Muscle layer of colon (tissue), 2 donors: ENCODE data around the gene LRRC8E.

ENCODE experiments used
- H3K27ac ChIP-seq: one replicate; pipeline ENCODE4 v1.7.0; 2013; ENCODE audit warnings: low read depth, mild to moderate bottlenecking, low read length, moderate library complexity
- H3K27me3 ChIP-seq, 2 donors: one replicate each; pipeline ENCODE4 v1.7.0; 2013; ENCODE audit warnings: low read length in 2 of 2, mild to moderate bottlenecking in 2 of 2; ENCODE audit not compliant: insufficient read depth in 2 of 2, control insufficient read depth in 1 of 2
- H3K36me3 ChIP-seq: one replicate; pipeline ENCODE4 v1.7.0; 2013; ENCODE audit warnings: mild to moderate bottlenecking, low read length; ENCODE audit not compliant: insufficient read depth
- H3K4me1 ChIP-seq: one replicate; pipeline ENCODE4 v1.7.0; 2013; ENCODE audit warnings: mild to moderate bottlenecking, low read length; ENCODE audit not compliant: insufficient read depth
- H3K4me3 ChIP-seq, 2 donors: one replicate each; pipeline ENCODE4 v1.7.0; 2013; ENCODE audit warnings: low read length in 2 of 2, low read depth in 1 of 2, mild to moderate bottlenecking in 1 of 2, moderate library complexity in 1 of 2
- H3K9ac ChIP-seq: one replicate; pipeline ENCODE4 v1.7.0; 2013; ENCODE audit warnings: low read length
- H3K9me3 ChIP-seq: one replicate; pipeline ENCODE4 v1.7.0; 2013; ENCODE audit warnings: mild to moderate bottlenecking, low read length
- donor health status: abdominal sarcoma.
- donor health status: Adenocarcinoma of cecum.

LRRC8E gene

DNA sequence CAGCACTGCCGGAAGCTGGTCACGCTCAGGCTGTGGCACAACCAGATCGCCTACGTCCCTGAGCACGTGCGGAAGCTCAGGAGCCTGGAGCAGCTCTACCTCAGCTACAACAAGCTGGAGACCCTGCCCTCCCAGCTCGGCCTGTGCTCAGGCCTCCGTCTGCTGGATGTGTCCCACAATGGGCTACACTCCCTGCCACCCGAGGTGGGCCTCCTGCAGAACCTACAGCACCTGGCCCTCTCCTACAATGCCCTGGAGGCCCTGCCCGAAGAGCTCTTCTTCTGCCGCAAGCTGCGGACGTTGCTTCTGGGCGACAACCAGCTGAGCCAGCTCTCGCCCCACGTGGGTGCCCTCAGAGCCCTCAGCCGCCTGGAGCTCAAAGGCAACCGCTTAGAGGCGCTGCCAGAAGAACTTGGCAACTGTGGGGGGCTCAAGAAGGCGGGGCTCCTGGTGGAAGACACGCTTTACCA, 12.1 kb downstream of the LRRC8E start:
- H3K9me3 ChIP-seq: no peaks in the 10 kb centered on the region
- no peak overlapping the region for H3K4me3 ChIP-seq
- H3K27ac ChIP-seq: no peak overlapping the region
- peaks cover 22% of the 10 kb centered on the region for H3K4me1 ChIP-seq
- no peaks in the 10 kb centered on the region for H3K27me3 ChIP-seq
- H3K36me3 ChIP-seq: no peaks in the 10 kb centered on the region
- no peak overlapping the region for H3K9ac ChIP-seq

DNA sequence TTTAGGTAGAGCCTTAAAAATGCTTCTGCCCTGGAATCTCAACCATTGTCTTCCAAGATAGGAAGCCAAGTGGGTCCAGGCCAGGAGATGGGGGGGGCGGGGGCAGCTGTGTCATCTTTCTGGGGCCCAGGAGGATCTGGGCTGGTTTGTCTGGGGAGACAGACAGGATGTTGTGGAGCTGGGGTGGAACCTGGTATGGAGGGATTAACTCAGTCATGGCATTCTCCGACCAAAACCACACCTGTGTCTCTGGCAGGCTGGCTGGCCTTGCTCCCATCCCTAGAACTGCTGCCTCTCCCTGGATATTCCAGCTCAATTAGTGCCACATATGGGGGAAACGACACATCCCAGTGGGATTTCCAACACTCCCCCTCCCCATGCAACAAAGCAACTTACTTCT, 12.6 kb downstream of the LRRC8E start:
- Histone ChIP-seq H3K27me3 (no peaks in the 10 kb centered on the region), H3K9me3 (no peaks in the 10 kb centered on the region), H3K36me3 (no peaks in the 10 kb centered on the region), H3K4me1 (peaks cover 27% of the 10 kb centered on the region), H3K27ac (no peak overlapping the region), H3K4me3 (no peak overlapping the region), H3K9ac (no peak overlapping the region)

DNA sequence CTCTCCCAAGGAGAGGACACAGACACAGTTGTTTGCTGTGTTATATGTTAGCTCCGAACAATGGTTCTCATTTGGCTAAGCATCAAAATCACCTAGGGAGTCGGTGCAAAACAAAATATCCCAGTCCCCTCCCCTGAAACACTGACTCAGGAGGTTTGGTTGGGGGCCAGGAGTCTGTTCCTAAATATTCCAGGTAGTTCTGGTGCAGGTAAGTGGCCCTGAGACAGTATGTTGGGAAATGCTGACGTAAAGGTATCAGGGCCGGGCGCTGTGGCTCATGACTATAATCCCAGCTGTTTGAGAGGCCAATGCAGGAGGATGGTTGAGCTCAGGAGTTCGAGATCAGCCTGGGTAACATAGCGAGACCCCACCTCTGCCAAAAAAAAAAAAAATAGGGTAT, 13.0 kb downstream of the LRRC8E start:
- no peak overlapping the region for H3K9ac ChIP-seq
- no peaks in the 10 kb centered on the region for H3K9me3 ChIP-seq
- H3K27ac ChIP-seq: no peak overlapping the region
- H3K4me1 ChIP-seq: peaks cover 30% of the 10 kb centered on the region
- no peaks in the 10 kb centered on the region for H3K27me3 ChIP-seq
- H3K36me3 ChIP-seq: no peaks in the 10 kb centered on the region
- no peak overlapping the region for H3K4me3 ChIP-seq

DNA sequence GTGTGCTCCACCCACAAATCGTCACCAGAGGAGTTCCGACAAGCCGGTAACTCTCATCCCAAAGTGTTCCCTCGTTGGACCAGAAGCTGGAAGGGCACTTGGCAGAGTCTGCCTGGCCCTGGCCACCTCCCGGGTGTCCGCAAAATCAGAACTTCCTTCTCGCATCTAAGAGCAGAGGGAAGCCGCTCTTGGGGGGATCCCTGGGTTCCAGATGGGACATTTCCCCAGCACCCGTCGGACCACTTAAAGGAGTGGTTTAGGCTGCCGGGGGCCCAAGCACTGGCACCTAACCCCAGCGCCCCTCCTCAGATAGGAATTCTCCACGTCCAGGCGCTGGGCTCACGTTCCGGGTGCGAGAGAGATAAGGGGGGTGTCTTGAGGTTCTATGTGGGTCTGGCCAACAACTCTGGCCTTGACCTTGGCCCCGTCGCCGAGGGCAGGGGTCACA, 14.5 kb downstream of the LRRC8E start:
- Histone ChIP-seq H3K9ac (peak overlapping the region; percentile 41), H3K27me3 (no peaks in the 10 kb centered on the region), H3K9me3 (no peaks in the 10 kb centered on the region), H3K4me1 (peaks cover 30% of the 10 kb centered on the region), H3K36me3 (no peaks in the 10 kb centered on the region), H3K27ac (peak overlapping the region; percentile 4), H3K4me3 (peak overlapping the region; percentile 12 to 56)

DNA sequence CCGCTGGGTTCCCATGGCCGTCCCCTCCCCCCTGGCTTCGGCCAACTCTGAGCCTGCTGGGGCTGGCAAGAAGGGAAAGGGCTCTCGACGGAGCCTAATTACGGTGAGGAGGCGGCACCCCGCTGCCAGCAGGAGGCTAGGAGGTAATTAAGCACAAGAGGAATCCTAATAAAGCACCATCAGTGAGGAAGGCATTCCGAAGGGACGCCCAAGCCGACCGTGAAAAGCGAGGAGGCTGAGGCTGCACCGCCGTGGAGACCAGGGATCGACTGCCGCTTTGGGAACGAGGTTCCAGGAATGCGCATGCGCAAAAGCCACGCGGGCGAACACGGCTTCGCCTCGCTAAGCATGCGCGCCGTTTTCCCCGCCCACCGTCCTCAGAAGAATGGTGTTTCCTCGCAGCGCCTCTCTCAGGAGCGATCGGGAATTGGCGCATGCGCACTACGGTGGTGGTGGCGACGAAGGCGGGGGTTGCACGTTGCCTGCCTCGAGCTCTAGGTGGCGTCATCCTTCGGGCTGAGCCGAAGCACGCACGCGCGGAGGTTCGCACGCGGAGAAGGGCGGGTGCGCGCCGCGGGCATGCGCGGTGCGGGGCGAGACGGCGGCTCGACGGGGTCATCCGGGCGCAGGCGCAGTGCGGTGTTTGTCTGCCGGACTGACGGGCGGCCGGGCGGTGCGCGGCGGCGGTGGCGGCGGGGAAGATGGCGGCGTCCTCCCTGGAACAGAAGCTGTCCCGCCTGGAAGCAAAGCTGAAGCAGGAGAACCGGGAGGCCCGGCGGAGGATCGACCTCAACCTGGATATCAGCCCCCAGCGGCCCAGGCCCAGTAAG, 15.1 kb downstream of the LRRC8E start, which contains the start of gene MAP2K7:
MAP2K7 (plus strand) TSS at position 634 of the 830 bp plus-strand sequence; CDS start at position 702, 68 bp downstream.
- Histone ChIP-seq H3K9me3 (no peaks in the 10 kb centered on the region), H3K36me3 (no peaks in the 10 kb centered on the region), H3K27me3 (no peaks in the 10 kb centered on the region), H3K4me3 (peak within 1 kb of the TSS; percentile 45 to 94), H3K4me1 (peaks cover 30% of the 10 kb centered on the region), H3K9ac (peak within 1 kb of the TSS; percentile 61), H3K27ac (peak within 1 kb of the TSS; percentile 72)

DNA sequence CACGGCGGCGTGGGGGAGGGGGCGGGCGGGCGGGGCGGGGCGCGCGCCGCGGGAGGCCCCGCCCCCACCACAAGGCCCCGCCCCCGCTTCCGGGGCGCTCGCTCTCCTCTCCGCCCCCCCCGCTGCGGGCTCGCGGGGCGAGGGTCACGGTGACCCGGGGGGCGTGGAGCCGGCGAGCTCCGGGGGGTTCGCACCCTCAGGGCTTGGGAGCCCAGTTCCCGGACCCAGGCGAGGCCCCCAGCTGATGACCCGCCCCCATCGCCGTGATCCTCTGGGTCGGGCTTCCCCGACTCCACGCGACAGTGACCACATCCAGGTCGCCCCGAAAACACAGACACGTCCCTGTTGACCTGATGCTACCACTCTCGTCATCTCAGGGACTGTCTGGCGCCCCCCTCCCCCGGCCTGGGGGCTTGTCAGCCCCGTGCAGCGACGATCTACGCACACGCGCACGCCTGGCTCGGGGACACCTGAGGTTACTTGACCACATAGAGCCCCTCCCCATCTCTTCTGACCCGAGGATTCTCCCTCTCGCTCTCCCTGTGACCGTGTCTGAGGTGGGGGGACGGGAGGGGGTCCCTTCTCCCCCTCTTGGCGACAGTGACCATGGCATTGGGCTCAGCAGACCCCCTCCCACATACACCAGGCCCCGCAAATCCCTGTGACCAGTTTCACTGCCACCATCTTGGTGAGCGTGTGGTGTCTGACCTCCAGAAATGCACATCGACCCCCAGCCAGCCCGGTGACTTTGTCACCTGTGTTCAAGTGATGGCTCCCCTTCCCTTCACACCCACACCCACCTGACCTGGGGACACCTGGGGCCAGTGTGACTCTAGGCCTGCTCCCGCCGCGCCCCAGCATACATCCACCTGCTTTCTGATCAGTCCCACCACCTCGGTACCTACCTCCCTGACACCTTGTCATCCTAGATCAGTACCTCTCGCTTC, 16.0 kb downstream of the LRRC8E start:
- H3K4me3 ChIP-seq: peak overlapping the region; percentile 45 to 94
- no peaks in the 10 kb centered on the region for H3K27me3 ChIP-seq
- peaks cover 30% of the 10 kb centered on the region for H3K4me1 ChIP-seq
- no peaks in the 10 kb centered on the region for H3K9me3 ChIP-seq
- H3K36me3 ChIP-seq: no peaks in the 10 kb centered on the region
- peak overlapping the region; percentile 61 for H3K9ac ChIP-seq
- peak overlapping the region; percentile 72 for H3K27ac ChIP-seq

DNA sequence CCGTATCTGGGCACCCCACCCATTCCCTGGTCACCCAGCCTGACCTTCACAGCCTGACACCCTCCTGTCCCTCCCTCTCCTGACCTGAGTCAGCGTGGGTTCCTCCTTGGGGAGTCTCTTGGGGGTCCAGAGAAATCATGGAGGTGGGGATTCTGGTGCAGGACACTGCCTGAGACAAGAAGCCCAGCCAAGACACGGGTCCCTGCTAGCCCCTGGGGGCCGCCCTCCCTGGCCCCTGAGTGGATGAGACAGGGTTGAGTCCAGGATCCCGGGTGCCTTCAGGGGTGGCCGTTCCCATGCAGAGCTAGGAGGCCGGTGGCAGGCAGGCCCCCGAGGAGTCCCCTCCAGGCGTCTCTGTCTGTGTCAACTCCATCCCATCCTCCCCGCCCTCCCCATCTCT, 17.0 kb downstream of the LRRC8E start:
- Histone ChIP-seq H3K4me3 (peak overlapping the region; percentile 45 to 94), H3K4me1 (peaks cover 30% of the 10 kb centered on the region), H3K9ac (peak overlapping the region; percentile 61), H3K27me3 (no peaks in the 10 kb centered on the region), H3K36me3 (peaks cover 6% of the 10 kb centered on the region), H3K9me3 (no peaks in the 10 kb centered on the region), H3K27ac (no peak overlapping the region)

DNA sequence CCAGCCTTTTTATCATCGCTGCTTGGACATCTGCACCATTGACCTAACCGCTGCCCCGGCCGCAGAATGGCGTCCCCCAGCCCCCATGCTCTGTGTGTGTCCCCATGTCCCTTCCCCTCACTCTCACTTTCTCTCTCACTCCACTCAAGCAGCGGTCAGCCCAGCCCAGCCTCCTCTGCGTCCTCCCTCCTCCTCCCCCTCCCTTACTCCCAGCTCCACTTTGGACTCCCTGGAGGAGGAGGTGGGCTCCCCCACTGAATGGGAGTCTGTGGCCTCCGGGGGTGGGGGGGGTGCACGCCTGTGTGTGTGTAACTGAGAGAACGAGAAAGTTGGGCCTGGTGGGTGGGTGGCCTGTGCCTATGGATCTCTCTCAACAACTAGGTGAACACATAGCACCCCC, 17.5 kb downstream of the LRRC8E start:
- peaks cover 30% of the 10 kb centered on the region for H3K4me1 ChIP-seq
- H3K27me3 ChIP-seq: no peaks in the 10 kb centered on the region
- no peak overlapping the region for H3K27ac ChIP-seq
- peaks cover 12% of the 10 kb centered on the region for H3K36me3 ChIP-seq
- H3K9me3 ChIP-seq: no peaks in the 10 kb centered on the region
- no peak overlapping the region for H3K4me3 ChIP-seq
- H3K9ac ChIP-seq: no peak overlapping the region

DNA sequence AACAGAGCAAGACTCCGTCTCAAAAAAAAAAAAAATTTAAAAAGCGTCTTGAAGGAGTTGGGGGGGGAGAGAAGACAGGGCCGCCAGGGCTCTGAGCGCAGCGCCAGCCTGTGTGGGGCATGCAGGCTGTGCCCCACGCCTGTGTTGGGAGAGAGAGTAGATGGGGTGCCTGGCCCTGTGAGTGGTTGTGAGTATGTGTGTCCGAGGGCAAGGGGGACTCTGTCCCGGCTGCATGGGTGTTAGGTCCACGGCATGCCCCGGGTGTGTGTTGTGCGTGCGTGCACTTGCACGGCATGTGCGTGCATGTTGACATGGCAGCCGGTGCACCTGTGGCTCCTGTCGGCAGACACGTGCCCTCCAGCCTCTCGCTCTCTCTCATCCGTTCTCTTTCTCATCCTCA, 18.8 kb downstream of the LRRC8E start:
- Histone ChIP-seq H3K9ac (no peak overlapping the region), H3K4me3 (no peak overlapping the region)

DNA sequence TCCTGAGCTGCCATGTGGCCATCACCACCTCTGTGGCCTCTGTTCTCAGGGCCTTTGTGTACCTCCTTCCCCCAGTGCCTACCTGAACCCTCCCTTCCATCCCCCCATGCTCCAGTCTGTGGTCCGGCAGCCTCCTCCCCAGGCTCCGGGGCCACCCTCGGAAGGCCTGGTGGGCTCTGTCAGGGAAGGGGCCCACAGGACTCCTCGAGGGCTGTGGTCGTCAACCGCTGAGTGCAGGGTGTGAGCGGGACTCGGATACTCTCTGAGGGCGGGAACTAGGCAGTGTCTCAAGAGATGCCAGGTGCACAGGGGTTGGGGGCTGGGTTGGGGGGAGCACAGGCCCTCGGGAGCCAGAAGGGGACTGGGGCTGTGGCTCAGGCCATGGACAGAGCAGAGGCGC, 19.2 kb downstream of the LRRC8E start:
- Histone ChIP-seq H3K27ac (no peak overlapping the region), H3K27me3 (no peaks in the 10 kb centered on the region), H3K9ac (no peak overlapping the region), H3K4me1 (peaks cover 28% of the 10 kb centered on the region), H3K4me3 (no peak overlapping the region), H3K9me3 (no peaks in the 10 kb centered on the region), H3K36me3 (peaks cover 26% of the 10 kb centered on the region)

More for the DNA sequence above, 18.8 kb downstream of the LRRC8E start:
- H3K9me3 ChIP-seq: no peaks in the 10 kb centered on the region
- no peak overlapping the region for H3K27ac ChIP-seq
- H3K27me3 ChIP-seq: no peaks in the 10 kb centered on the region
- H3K4me1 ChIP-seq: peaks cover 30% of the 10 kb centered on the region
- H3K36me3 ChIP-seq: peaks cover 25% of the 10 kb centered on the region

DNA sequence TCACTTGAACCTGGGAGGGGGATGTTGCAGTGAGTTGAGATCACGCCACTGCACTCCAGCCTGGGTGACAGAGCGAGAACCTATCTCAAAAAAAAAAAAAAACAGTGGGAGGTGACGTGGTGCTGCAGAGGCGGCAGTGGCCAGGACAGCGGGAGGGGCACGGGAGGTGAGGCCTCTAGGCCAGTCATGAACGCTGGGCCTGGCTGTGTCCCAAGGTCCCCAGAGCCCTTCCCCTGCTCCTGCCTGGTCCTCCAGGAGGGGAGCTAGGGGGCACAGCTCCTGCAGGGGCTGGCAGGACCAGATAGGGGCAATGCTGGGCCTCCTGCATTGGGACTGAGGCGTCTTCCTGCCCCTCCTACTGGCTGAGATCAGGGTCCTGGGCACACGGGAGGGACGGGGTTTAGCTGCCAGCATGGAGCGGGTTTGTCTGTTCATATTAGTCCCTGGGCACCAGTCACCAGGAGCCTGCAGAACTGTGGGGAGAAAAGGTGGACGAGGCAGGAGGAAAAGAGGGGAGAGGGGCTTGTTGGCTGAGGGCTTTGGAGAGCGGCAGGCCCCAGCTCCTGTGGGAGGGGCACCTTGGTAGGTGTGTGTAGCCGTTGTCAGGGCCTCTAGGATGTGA, 19.9 kb downstream of the LRRC8E start:
- no peaks in the 10 kb centered on the region for H3K9me3 ChIP-seq
- no peak overlapping the region for H3K4me3 ChIP-seq
- peaks cover 26% of the 10 kb centered on the region for H3K36me3 ChIP-seq
- no peak overlapping the region for H3K27ac ChIP-seq
- H3K9ac ChIP-seq: no peak overlapping the region
- H3K27me3 ChIP-seq: no peaks in the 10 kb centered on the region
- peaks cover 22% of the 10 kb centered on the region for H3K4me1 ChIP-seq
